Colonic mucosa (tissue), 4 donors: ENCODE measurements around the gene CLIC4. TPM values are rescaled to one million over a fixed set of nuclear protein-coding genes. Genes with fewer than 3 reads are reported as not detected.
"Not testable (repeated sequence)": the region's sequence is repeated elsewhere in the genome, so short reads cannot be mapped to it uniquely, and the experiment has no call there.

Experiments
- DNase-seq: peaks from one replicate; pipeline ENCODE4 v3.0.0-alpha.2; 2020
- H3K27ac ChIP-seq: fragments of 200-600 bp; one replicate; pipeline ENCODE4 v1.8.0; 2021
- H3K27me3 ChIP-seq: fragments of 200-600 bp; one replicate; pipeline ENCODE4 v1.8.0; 2021
- H3K36me3 ChIP-seq: fragments of 200-600 bp; one replicate; pipeline ENCODE4 v1.8.0; 2021
- H3K4me1 ChIP-seq: fragments of 200-600 bp; one replicate; pipeline ENCODE4 v1.8.0; 2021; ENCODE audit warnings: mild to moderate bottlenecking
- H3K4me3 ChIP-seq: fragments of 200-600 bp; one replicate; pipeline ENCODE4 v1.8.0; 2021
- H3K9ac ChIP-seq, 2 donors: one replicate each; pipeline ENCODE4 v1.7.0; 2013; ENCODE audit warnings: control low read depth in 2 of 2, low read depth in 2 of 2, low read length in 2 of 2
- H3K9me3 ChIP-seq: fragments of 200-600 bp; one replicate; pipeline ENCODE4 v1.8.0; 2021
- CTCF ChIP-seq: fragments of 200-600 bp; IDR thresholded peaks from one replicate; pipeline ENCODE4 v1.8.0; 2022; ENCODE audit warnings: antibody characterized with exemption, mild to moderate bottlenecking
- intact Hi-C: fragments of 100-400 bp; cut with DNase I; formaldehyde crosslinking; loops from one replicate; pipeline ENCODE4 v1.14.1; 2022
- total RNA-seq, 2 donors: library from RNA; stranded (reverse); fragmentation: NEBNext Ultra II Directional in 1 of 2; extraction: Animal tissue kit (Norgen Biotek cat#: 25700) in 1 of 2; gene quantifications; one replicate each; pipeline ENCODE4 v1.2.1, GENCODE V29; 2021
- donor health status: healthy.
- donor health status: DM: no; HTN: no; CAD: no.
- donor health status: DM: no; HTN: no; CAD: no.

CLIC4 gene
- total RNA-seq, 2 donors from 2014 or later, result 38.0 to 84.8 TPM

GRCh38 chr1:24702511-24703293, 42.5 kb upstream of the CLIC4 start:
- intact Hi-C loops, result no loop called here
- DNase-seq, result no peak
- Histone ChIP-seq H3K9me3 (no peaks in the 10 kb centered on the region), H3K36me3 (no peaks in the 10 kb centered on the region), H3K27ac (no peak overlapping the region), H3K9ac (no peak overlapping the region), H3K27me3 (no peaks in the 10 kb centered on the region), H3K4me3 (no peak overlapping the region), H3K4me1 (peaks cover 3% of the 10 kb centered on the region)
- TF ChIP-seq CTCF, result no peak

GRCh38 chr1:24704411-24705259, 40.6 kb upstream of the CLIC4 start:
- Histone ChIP-seq H3K27ac (peak overlapping the region; percentile 75), H3K9ac (no peak overlapping the region), H3K4me1 (peaks cover 3% of the 10 kb centered on the region), H3K36me3 (no peaks in the 10 kb centered on the region), H3K9me3 (no peaks in the 10 kb centered on the region), H3K27me3 (no peaks in the 10 kb centered on the region), H3K4me3 (no peak overlapping the region)
- DNase-seq, result no peak
- no peak for TF ChIP-seq CTCF
- intact Hi-C loops, result no loop called here

GRCh38 chr1:24705260-24706073, 39.8 kb upstream of the CLIC4 start:
- peak overlapping the region; percentile 19 for H3K4me3 ChIP-seq
- DNase-seq, result peak; percentile 88

GRCh38 chr1:24706074-24706389, 39.2 kb upstream of the CLIC4 start:
- Histone ChIP-seq H3K9ac (peak overlapping the region in 1 of 2 donors; percentile 19), H3K27ac (peak overlapping the region; percentile 75), H3K4me3 (peak overlapping the region; percentile 19)
- intact Hi-C loops, H3K4me1 ChIP-seq, H3K36me3 ChIP-seq, H3K27me3 ChIP-seq, H3K9me3 ChIP-seq, DNase-seq: not testable (repeated sequence)

More at GRCh38 chr1:24705260-24706073, 39.8 kb upstream of the CLIC4 start:
- H3K9me3 ChIP-seq, result no peaks in the 10 kb centered on the region
- intact Hi-C loops, result no loop called here
- TF ChIP-seq CTCF, result no peak
- peak overlapping the region; percentile 75 for H3K27ac ChIP-seq
- H3K9ac ChIP-seq, result peak overlapping the region; percentile 19 to 28
- H3K4me1 ChIP-seq, result peaks cover 3% of the 10 kb centered on the region
- no peaks in the 10 kb centered on the region for H3K36me3 ChIP-seq
- H3K27me3 ChIP-seq, result no peaks in the 10 kb centered on the region

- DNase-seq, result no peak
- Histone ChIP-seq H3K9me3 (no peaks in the 10 kb centered on the region), H3K27ac (no peak overlapping the region), H3K4me3 (no peak overlapping the region), H3K27me3 (no peaks in the 10 kb centered on the region), H3K9ac (no peak overlapping the region), H3K36me3 (no peaks in the 10 kb centered on the region), H3K4me1 (peaks cover 3% of the 10 kb centered on the region)
- no peak for TF ChIP-seq CTCF
- intact Hi-C loops, result no loop called here
Observed at GRCh38 chr1:24707687-24708086, 37.6 kb upstream of the CLIC4 start.
